HG02759 (cell line): ENCODE results near the gene ALKBH4.
"Not testable (repeated sequence)": the region's sequence is repeated elsewhere in the genome, so short reads cannot be mapped to it uniquely, and the experiment has no call there.

ENCODE experiments used
- ATAC-seq: cut with Tn5 transposase; IDR thresholded peaks from one replicate; pipeline ENCODE4 v1.9.1; 2021; ENCODE audit warnings: mild to moderate bottlenecking, moderate library complexity; ENCODE audit not compliant: unreplicated experiment

Gene ALKBH4

GRCh38 chr7:102464577-102465280 lies at the start of gene ALKBH4, which contains the start of gene LRWD1:
TSS of gene ALKBH4 (minus strand) at chr7:102464863. CDS start at chr7:102464836, 27 bp downstream.
TSS of gene LRWD1 (plus strand) at chr7:102464984. CDS start at chr7:102465081, 97 bp downstream.
- peak; percentile 95 for ATAC-seq

GRCh38 chr7:102512642-102513221 lies 48.1 kb upstream of the ALKBH4 start:
- ATAC-seq: not testable (repeated sequence)

- ATAC-seq: peak; percentile 44
These were observed 47.3 kb upstream of the ALKBH4 start for GRCh38 chr7:102511860-102512522.

- not testable (repeated sequence) for ATAC-seq
These were observed 45.9 kb upstream of the ALKBH4 start for GRCh38 chr7:102510575-102510974.

GRCh38 chr7:102507410-102508088 lies 42.9 kb upstream of the ALKBH4 start:
- not testable (repeated sequence) for ATAC-seq

- ATAC-seq: not testable (repeated sequence)
These were observed 40.9 kb upstream of the ALKBH4 start for GRCh38 chr7:102505298-102506185.

- ATAC-seq: not testable (repeated sequence)
These were observed 38.5 kb upstream of the ALKBH4 start for GRCh38 chr7:102503141-102503540.

- not testable (repeated sequence) for ATAC-seq
These were observed 33.7 kb upstream of the ALKBH4 start for GRCh38 chr7:102498321-102498720.

GRCh38 chr7:102497308-102497707 lies 32.6 kb upstream of the ALKBH4 start:
- not testable (repeated sequence) for ATAC-seq

GRCh38 chr7:102496861-102497260 lies 32.2 kb upstream of the ALKBH4 start:
- ATAC-seq: not testable (repeated sequence)

- peak; percentile 72 for ATAC-seq
These were observed 29.9 kb upstream of the ALKBH4 start for GRCh38 chr7:102494473-102495149.

- ATAC-seq: not testable (repeated sequence)
These were observed 29.4 kb upstream of the ALKBH4 start for GRCh38 chr7:102494026-102494425.

- ATAC-seq: peak; percentile 41
These were observed 28.7 kb upstream of the ALKBH4 start for GRCh38 chr7:102493220-102493935.

- ATAC-seq: peak; percentile 45
These were observed 25.9 kb upstream of the ALKBH4 start for GRCh38 chr7:102490529-102491075.

- not testable (repeated sequence) for ATAC-seq
These were observed 19.7 kb upstream of the ALKBH4 start for GRCh38 chr7:102484317-102484716.

- ATAC-seq: not testable (repeated sequence)
These were observed 17.3 kb upstream of the ALKBH4 start for GRCh38 chr7:102481962-102482361.

GRCh38 chr7:102479982-102480637 lies 15.4 kb upstream of the ALKBH4 start:
- not testable (repeated sequence) for ATAC-seq

- ATAC-seq: peak; percentile 26
These were observed 14.5 kb upstream of the ALKBH4 start for GRCh38 chr7:102479209-102479584.
